Measurements from ENCODE around the gene SNUPN.
"Not testable (repeated sequence)": the region's sequence is repeated elsewhere in the genome, so short reads cannot be mapped to it uniquely, and the experiment has no call there.

Gene SNUPN

GRCh38 chr15:75637245-75638009 is 11.9 kb upstream of the SNUPN start:
- no peak for DNase-seq (ENCODE audit: low read depth in 3 of 3)

- DNase-seq (ENCODE audit: low read depth in 3 of 3) = no peak
Observed at GRCh38 chr15:75636026-75636425, 10.5 kb upstream of the SNUPN start.

GRCh38 chr15:75633922-75634321 is 8.4 kb upstream of the SNUPN start:
- DNase-seq (ENCODE audit: low read depth in 3 of 3) = not testable (repeated sequence)

DNA sequence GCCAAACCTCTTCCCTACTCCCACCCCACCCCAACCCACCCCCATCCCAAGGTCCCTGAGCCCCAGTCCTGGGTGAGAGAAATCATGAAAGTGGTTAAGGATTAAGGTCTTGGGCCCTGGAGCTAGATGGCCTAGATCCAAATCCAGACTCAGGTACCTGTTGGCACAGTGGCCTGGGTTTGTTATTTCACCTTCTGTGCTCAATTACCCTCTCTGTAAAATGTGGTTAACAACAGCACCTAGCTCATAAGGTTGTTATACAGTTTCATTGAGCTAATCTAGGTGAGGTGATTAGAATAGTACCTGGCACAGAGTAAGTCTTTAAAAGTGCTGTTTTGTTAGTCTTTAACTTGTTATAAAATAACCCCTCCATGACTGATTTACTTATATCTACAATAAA is 6.4 kb upstream of the SNUPN start:
- DNase-seq (ENCODE audit: low read depth in 3 of 3) = no peak

GRCh38 chr15:75622505-75622904 is 3.0 kb downstream of the SNUPN start:
- DNase-seq (ENCODE audit: low read depth in 3 of 3) = no peak

DNA sequence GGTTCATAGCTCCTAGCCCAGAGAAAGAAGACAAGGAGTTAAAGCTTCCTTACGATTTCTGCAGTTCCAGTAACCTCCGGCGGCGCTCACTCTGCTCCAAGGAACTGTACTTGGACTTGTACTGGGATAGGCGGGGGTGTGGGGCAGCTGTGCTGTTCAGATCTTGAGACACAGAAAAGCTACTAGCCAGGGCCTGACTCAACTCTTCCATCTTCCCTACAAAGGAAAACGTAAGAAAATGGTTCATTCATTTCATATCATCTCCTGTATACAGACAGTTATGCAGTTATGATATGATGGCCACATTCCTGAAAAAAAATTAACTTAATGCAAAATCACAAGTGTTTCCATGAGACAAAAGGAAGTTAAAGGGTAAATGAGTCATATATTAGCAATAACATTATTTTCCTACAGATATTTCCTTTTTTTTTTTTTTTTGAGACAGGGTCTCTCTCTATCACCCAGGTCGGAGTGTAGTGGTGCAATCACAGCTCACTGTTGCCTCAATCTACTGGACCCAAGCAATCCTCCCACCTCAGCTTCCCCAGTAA is 4.6 kb downstream of the SNUPN start:
- no peak for DNase-seq (ENCODE audit: low read depth in 3 of 3)

DNA sequence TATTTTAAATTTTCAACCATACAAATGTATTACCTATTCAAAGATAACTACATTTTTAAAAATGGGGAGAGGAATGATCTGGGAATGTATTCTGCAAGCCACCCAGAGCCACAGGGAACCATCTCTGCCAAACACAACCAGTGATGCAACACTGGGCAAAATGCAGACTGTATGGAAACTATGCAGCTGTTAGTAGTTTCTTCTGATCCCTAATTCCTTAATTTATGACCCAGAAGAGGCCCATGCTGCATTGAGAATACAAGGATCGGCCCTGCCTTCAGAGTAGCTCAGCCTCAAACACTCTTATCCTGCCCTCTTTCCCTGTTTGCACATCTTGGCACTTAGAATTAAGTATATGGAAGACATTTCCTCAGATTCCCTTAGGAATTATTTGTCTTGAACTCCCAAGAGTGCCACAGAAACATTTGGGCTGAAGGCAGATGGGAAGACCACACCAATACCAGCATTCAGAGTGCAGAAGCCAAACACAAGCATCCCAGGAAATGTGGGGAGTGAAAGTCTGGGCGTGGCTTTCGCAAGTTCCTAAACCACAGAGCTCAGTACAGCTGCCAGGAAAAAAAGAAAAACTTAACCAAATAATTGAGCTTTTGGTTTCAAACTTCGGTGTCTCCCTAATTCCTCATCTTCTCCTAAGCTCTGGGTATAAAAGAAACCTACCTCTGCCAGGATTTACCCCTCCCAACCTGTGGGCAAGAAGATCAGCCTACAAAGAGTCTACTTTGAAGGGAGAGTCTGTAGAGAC is 5.3 kb downstream of the SNUPN start:
- no peak for DNase-seq (ENCODE audit: low read depth in 3 of 3)

- no peak for DNase-seq (ENCODE audit: low read depth in 3 of 3)
Observed at GRCh38 chr15:75616766-75617165, 8.8 kb downstream of the SNUPN start.

DNA sequence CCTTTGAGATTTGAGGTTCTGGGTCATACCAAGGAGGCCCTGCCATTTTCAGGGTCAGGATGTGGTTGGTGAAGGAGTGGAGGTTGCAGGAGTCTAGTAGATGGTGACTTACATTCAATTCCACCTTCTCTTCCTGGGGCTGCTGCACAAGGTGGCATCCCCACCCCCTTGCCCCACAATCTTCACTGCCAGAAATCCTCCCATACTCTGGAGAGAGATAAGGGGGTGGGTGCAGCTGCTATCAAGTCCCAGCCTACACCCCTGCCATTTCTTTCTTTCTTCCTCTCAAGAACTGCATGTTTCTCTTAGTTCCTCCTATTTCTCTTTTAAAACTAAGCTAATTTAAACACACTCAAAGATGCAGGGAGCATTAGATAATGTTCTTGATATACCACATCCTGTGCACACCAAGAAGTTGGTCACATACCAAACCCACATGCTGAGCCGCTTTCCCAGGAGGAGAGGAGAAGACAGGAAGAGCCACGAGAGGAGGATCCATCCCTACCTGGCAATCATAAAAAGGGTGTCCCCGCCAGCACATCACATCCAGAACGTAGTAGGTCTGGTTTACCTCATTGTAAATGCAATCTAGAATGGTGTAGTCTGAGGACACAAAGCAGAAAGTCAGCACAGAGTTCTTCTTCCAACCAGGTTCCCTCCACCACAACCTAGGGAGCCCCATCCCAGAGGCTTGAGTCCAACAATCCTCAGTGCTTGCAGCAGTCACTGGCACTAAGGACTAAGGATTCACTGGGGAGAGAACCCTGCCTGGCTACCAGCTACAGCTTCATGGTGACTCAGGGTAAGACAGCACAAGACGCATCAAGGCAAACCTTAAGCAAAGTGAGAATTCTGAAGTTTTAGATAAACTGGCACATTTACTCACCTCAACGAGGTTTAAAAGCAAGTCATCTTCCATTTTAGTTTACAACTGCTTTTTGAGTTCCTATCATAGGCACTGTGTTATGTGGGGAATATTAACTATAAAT is 18.5 kb downstream of the SNUPN start:
- no peak for DNase-seq (ENCODE audit: low read depth in 3 of 3)

DNA sequence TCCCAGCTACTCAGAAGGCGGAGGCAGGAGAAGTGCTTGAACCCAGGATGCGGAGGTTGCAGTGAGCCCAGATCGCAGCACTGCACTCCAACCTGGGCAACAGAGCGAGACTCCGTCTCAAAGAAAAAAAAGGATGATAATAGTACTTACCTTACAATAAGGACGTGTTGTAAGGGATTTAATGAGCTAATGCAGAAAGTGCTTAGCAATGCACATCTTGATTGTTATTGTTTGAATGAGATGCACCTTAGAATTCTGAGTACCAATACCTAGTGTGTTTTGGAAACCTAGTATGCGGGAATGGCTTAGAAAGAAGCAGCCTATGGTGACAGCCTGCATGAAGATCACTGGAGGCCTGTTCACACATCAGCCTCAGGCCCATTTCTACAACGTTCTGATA is 19.5 kb downstream of the SNUPN start:
- DNase-seq (ENCODE audit: low read depth in 3 of 3) = no peak

DNA sequence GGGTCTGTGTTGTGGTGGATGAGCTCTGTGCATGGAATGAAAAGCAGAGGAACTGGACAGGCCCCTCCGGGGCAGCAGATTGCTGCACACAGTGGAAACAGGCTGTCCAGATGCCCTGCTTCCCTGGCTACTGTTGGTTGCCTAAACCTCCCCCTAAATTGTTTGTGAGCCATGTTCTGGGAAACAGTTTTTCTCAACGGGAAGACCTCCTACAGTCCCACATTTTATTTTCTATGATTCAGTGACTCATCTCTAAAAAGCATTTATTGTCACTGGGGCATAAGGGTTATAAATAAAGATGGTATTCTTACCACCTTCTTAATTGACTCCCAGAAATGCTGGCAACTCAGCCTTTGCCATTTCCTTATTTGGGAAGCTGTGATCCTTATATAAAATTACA is 26.1 kb downstream of the SNUPN start:
- no peak for DNase-seq (ENCODE audit: low read depth in 3 of 3)

GRCh38 chr15:75598361-75598760 is 27.2 kb downstream of the SNUPN start:
- no peak for DNase-seq (ENCODE audit: low read depth in 3 of 3)

GRCh38 chr15:75597667-75598341 is 27.7 kb downstream of the SNUPN start:
- no peak for DNase-seq (ENCODE audit: low read depth in 3 of 3)

GRCh38 chr15:75596703-75597345 is 28.7 kb downstream of the SNUPN start:
- no peak for DNase-seq (ENCODE audit: low read depth in 3 of 3)

DNA sequence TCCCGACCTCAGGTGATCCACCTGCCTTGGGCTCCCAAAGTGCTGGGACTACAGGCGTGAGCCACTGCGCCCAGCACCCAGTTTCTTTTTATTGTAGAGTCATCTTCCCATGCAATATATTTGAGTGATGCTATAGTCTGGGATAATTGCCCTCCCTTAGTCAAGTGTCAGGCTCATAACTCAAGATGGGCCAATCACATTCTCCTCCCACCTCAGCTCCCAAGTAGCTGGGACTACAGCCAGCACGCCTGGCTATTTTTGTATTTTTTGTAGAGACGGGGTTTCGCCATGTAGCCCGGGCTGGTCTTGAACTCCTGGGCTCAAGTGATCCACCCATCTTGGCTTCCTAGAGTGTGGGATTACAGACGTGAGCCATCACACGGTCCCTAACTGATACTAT is 31.2 kb downstream of the SNUPN start:
- no peak for DNase-seq (ENCODE audit: low read depth in 3 of 3)

DNA sequence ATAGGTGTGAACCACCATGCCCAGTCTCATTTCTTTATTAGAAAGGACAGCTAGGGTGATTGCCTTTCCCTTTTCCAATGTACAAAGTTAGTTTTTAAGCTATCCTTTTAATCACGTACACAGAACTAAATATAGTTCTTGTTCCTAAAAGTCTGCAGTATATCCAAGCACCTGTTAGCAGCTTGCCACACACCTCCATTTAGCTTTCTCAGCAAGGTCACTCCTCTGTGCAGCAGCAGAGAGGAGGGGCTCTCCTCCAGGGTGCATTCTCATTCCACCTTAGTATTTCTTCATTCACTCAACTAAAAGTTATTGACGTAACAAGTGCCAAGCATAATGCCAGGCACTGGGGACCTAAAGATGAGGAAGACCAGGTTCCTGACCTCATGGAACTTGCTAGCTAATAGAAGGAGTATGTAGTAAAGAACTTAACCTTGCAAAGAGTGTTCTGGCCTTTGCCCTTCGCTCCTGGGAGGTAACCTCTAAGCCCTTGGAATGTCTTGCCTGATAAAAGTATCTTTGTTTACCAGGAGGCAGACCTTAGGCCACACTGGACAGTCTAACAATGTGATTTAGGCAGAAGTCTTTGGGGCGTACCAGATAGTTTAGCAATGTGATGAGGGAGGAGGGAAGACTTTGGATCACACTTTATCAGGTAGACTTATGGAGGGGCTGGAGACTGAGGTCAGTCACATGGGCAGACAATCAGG is 33.7 kb downstream of the SNUPN start:
- no peak for DNase-seq (ENCODE audit: low read depth in 3 of 3)

- DNase-seq (ENCODE audit: low read depth in 3 of 3) = no peak
Observed at GRCh38 chr15:75590239-75590638, 35.3 kb downstream of the SNUPN start.

GRCh38 chr15:75589071-75589470 is 36.5 kb downstream of the SNUPN start:
- DNase-seq (ENCODE audit: low read depth in 3 of 3) = no peak

DNA sequence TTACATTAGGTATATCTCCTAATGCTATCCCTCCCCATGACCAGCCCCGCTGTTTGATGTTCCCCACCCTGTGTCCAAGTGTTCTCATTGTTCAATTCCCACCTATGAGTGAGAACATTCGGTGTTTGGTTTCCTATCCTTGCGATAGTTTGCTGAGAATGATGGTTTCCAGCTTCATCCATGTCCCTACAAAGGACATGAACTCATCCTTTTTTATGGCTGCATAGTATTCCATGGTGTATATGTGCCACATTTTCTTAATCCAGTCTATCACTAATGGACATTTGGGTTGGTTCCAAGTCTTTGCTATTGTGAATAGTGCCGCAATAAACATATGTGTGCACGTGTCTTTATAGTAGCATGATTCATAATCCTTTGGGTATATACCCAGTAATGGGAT is 39.1 kb downstream of the SNUPN start:
- DNase-seq (ENCODE audit: low read depth in 3 of 3) = not testable (repeated sequence)

GRCh38 chr15:75584121-75584520 is 41.4 kb downstream of the SNUPN start:
- no peak for DNase-seq (ENCODE audit: low read depth in 3 of 3)
